GM12801 (cell line): ENCODE measurements around the gene SGPP2.

ENCODE experiments used
- TF ChIP-seq, protein P1 (sequence below): IDR thresholded peaks from one replicate; pipeline ENCODE4 v1.5.1; 2011; ENCODE audit warnings: control low read depth; ENCODE audit not compliant: insufficient read length; ENCODE audit errors: extremely low read depth

The SGPP2 gene, protein sequence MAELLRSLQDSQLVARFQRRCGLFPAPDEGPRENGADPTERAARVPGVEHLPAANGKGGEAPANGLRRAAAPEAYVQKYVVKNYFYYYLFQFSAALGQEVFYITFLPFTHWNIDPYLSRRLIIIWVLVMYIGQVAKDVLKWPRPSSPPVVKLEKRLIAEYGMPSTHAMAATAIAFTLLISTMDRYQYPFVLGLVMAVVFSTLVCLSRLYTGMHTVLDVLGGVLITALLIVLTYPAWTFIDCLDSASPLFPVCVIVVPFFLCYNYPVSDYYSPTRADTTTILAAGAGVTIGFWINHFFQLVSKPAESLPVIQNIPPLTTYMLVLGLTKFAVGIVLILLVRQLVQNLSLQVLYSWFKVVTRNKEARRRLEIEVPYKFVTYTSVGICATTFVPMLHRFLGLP

GRCh38 chr2:222424276-222424728 is at the start of gene SGPP2:
TSS of gene SGPP2 (plus strand) at chr2:222424543. CDS start at chr2:222424603, 60 bp downstream.
- TF ChIP-seq, protein P1, sequence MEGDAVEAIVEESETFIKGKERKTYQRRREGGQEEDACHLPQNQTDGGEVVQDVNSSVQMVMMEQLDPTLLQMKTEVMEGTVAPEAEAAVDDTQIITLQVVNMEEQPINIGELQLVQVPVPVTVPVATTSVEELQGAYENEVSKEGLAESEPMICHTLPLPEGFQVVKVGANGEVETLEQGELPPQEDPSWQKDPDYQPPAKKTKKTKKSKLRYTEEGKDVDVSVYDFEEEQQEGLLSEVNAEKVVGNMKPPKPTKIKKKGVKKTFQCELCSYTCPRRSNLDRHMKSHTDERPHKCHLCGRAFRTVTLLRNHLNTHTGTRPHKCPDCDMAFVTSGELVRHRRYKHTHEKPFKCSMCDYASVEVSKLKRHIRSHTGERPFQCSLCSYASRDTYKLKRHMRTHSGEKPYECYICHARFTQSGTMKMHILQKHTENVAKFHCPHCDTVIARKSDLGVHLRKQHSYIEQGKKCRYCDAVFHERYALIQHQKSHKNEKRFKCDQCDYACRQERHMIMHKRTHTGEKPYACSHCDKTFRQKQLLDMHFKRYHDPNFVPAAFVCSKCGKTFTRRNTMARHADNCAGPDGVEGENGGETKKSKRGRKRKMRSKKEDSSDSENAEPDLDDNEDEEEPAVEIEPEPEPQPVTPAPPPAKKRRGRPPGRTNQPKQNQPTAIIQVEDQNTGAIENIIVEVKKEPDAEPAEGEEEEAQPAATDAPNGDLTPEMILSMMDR, result no peak

DNA sequence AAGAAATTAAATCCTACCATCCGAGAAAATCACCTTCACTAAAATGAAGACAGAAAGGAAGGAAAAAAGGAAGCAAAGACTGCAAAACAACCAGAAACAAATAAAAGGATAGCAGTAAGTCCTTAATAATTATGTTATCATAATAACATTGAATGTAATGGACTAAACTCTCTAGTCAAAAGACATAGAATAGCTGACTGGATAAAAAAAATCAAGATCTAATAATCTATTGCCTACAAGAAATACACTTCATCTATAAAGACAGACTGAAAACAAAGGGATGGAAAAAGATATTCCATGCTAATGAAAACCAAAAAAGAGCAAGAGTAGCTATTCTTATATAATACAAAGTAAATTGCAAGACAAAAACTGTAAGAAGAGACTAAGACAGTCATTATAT is 48.5 kb upstream of the SGPP2 start:
- TF ChIP-seq, protein P1, result no peak

GRCh38 chr2:222380456-222380855 is 43.9 kb upstream of the SGPP2 start:
- TF ChIP-seq, protein P1, result no peak

GRCh38 chr2:222381566-222381965 is 42.8 kb upstream of the SGPP2 start:
- TF ChIP-seq, protein P1, result no peak

GRCh38 chr2:222383255-222383654 is 41.1 kb upstream of the SGPP2 start:
- TF ChIP-seq, protein P1, result no peak

- TF ChIP-seq, protein P1, result no peak
Measured at GRCh38 chr2:222391743-222392285, 32.5 kb upstream of the SGPP2 start.

DNA sequence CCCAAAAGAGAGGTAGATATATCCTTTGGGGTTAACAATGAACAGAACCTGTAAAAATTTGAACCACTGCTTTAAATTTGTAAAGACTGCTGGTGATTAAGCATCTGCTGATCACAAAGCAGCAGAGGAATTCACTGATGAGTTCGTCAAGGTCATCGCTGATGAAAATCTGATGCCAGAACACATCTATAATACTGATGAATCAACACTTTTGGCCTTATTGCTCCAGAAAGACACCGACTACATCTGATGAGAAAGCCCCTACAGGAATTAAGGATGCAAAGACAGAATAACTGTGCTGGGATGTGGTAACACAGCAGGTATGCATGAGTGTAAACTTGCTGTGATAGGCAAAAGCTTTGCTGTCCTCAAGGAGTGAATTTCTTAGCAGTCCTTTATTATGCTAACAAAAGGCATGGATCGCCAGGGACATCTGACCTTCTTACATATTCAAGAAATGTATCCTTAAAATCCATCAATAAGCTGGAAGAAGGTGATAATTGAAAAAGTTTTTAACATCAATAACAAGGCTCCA is 30.5 kb upstream of the SGPP2 start:
- TF ChIP-seq, protein P1, result no peak
